ENCODE results near the gene FAM184A.
"Not testable (repeated sequence)": the region's sequence is repeated elsewhere in the genome, so short reads cannot be mapped to it uniquely, and the experiment has no call there.

Gene FAM184A

DNA sequence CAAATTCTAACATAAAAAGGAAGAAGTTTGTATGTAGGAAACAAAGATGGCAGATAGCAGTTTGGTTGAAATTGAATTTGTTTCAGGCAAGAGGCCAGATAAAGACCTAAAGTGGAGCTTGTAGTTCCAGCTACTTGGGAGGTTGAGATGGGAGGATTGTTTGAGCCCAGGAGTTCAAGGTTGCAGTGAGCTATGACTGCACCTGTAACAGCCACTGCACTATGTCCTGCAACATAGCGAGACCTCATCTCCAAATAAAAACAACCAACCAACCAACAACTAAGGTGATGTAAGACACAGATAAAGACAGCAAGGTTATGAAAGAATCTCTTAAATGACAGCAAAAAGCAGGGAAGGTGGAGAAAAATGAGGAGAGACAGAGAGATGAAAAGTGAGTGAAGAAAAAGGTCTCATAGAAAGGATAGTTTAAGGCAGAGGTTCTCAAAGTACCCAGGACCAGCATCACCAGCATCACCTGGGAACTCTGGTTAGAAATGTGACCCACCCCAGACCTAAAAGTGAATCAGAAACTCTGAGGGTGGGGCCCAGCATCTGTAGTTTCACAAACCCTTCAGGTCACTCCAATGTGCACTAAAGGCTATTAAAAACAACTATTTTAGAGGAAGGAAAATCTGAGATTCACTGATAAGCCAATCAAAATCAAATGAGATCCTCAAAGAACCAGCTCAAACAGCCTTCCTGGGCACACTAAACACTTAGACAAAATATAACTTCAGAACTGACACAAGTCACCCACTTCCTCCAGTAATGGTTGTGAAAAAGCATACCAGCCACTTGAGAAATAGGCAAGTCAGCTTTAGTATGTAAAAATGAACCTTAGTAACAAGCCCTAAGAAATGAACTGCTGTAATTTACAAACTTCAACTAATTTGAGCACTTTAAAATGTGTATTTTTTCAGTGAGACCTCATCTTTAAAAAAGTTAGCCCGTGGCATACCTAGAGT, 57.6 kb downstream of the FAM184A start:
- DNase-seq (ENCODE audit: low read depth in 2 of 2) = no peak

DNA sequence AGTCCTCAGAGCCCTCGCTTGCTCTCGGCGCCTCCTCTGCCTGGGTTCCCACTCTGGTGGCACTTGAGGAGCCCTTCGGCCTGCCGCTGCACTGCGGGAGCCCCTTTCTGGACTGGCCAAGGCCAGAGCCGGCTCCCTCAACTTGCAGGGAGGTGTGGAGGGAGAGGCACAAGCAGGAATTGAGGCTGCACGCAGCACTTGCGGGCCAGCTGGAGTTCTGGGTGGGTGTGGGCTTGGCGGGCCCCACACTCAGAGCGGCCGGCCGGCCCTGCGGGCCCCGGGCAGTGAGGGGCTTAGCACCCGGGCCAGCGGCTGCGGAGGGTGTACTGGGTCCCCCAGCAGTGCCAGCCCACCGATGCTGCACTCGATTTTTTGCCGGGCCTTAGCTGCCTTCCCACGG, 63.3 kb downstream of the FAM184A start:
- not testable (repeated sequence) for DNase-seq (ENCODE audit: low read depth in 2 of 2)

DNA sequence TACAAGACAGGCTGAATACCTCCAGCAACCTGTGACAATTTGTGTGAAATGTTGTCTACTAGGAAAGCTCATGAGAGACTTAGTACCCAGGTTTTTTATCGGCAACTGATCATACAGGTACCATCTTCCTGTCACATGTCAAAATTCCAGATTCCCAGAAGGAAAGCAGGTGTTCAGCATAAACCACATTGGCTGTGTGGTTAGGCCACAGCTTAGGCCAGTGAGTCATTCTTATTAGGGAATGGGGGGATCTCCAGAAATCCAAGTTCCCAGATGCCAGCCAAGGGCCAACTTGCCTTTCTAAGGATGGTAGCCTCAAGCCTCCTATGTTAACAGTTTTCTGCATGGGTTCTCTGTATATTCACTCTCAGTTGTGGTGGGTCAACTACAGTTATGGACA, 65.9 kb downstream of the FAM184A start:
- no peak for DNase-seq (ENCODE audit: low read depth in 2 of 2)

DNA sequence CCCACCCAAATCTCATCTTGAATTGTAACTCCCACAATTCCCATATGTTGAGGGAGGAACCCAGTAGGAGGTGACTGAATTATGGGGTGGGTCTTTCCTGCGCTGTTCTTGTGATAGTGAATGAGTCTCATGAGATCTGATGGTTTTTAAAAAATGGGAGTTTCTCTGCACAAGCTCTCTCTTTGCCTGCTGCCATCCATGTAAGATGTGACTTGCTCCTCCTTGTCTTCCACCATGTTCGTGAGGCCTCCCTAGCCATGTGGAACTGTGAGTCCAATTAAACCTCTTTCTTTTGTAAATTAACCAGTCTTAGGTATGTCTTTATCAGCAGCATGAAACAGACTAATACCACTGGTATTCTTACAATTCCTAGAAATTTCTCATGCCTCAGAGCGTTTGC, 69.2 kb downstream of the FAM184A start:
- not testable (repeated sequence) for DNase-seq (ENCODE audit: low read depth in 2 of 2)

DNA sequence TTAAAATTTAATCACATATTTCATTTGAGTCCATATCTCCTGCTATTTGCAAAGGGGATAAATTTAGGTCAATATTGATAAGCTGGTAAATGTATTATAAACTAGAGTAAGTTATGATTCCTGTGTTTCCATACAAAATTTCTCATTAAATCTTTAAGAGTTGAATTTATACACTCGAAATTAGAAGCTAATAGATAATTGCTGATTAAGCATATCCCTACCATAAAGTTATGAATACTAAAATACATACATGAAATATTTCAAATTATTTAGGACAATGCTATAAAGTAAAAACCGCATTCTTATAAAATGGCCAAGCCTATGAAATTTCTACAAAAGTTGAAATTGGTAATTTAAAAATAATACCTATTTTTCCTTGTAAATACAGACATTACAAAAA, 71.5 kb downstream of the FAM184A start:
- no peak for DNase-seq (ENCODE audit: low read depth in 2 of 2)

DNA sequence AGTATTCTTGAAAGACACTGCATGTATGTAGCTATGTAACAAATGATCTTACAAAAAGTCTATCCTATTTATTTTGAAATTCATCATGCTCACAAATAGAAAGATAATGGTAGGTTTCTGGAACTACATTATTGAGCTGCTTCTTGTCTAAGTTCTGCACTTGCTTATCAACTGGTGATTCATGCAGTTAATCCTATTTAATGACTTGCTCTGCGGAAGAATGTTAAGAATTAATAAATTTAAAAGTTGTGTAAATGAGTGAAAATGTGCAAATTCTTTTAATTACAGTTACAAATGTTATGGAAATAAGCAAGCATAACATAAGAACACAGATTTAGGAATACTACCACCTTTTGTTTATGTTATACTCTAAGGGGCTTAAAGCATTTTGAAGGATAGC, 76.4 kb downstream of the FAM184A start:
- DNase-seq (ENCODE audit: low read depth in 2 of 2) = no peak

- DNase-seq (ENCODE audit: low read depth in 2 of 2) = no peak
Observed at GRCh38 chr6:118999494-119000040, 78.9 kb downstream of the FAM184A start.

DNA sequence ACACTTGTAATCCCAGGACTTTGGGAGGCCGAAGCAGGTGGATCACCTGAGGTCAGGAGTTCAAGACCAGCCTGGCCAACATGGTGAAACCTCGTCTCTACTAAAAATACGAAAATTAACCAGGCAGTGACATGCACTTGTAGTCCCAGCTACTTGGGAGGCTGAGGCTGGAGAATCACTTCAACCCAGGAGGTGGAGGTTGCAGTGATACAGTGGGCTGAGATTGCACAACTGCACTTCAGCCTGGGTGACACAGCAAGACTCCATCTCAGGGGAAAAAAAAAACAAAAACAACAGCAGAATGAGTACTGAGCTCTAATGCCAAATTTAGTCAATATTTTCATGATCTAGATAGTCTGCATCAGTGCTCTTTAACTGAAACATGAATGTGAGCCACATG, 81.0 kb downstream of the FAM184A start:
- DNase-seq (ENCODE audit: low read depth in 2 of 2) = not testable (repeated sequence)

DNA sequence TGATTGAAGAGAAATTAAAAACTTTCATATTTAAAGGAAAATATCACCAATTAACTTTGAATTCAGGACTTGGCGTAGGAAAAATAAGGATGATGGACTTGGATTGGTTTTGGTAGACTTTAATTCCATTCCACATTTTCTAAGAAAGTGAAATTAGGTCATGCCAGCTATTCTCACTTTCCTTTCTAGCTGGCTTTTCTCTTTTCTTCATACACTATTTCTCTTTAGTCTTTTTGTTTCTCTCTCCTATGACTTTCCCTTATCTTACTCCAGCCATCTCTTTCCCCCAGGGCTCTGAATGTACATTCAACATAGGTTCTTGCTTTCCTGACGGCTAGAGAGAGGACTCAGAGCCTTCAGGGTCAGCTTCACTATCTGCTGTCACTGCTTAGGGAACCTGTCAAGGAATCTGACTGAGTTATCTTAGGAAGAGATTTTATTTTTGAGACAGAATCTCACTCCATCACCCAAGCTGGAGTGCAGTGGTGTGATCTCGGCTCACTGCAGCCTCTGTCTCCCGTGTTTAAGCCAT, 82.1 kb downstream of the FAM184A start:
- DNase-seq (ENCODE audit: low read depth in 2 of 2) = no peak

DNA sequence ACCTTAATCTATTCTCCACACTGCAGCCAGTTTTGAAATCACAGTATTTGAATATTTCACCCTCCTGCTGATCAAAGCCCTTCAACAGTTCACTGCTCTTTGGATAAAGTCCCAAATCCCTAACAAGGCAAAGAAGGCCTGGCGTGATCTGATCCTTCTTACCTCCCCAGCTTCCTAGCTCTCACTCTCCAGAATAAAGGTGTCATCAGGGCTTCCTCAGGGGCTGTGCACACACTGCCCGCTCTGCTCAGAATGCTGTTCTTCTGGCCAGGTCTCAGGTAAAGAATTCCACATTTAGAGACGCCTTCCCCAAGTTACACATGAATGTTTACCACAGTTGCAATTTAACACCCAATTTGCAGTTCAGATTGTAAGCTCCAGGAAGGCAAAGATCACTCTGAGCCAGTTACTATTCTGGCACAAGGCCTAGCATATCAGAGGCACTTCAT, 84.6 kb downstream of the FAM184A start:
- no peak for DNase-seq (ENCODE audit: low read depth in 2 of 2)

DNA sequence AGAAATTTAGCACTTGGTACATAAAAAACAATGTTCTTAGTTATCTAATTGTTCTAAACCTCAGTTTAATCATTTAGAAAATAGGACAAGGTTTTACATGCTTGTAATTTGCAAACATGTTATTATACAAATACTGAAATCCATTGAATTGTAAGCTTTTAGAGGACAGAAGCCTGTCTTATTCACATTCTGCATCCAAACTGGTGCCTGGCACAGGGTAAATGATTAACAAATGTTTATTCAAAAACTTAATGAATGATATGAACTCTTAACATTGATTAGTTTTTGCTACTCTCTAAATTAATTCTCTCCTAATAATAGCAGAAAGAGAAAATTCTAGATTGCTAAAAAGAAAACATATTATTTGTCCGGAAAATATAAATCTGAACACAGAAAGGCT, 85.1 kb downstream of the FAM184A start:
- DNase-seq (ENCODE audit: low read depth in 2 of 2) = no peak

DNA sequence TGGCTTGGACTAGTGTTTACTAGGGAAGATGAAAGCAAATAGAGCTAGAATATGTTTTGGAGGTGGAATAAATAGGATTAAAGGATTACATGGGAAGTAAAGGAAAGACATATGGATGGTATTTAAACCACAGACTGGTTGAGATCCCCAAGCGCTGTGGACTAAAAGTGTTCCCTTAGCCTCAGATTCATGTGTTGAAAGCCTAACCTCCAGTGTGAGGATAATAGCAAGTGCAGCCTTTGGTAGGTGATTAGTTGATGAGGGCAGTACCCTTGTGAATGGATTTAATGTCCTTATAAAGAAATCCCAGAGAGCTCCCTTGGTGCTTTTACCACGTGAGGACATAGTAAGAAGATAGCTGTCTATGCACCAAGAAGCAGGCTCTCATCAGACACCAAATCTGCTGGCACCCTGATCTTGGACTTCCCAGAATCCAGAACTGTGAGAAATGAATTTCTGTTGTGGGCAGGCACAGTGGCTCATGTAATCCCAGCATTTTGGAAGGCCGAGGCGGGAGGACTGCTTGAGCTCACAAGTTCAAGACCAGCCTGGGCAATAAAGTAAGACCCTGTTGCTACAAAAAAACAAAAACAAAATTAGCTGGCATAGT, 86.2 kb downstream of the FAM184A start:
- DNase-seq (ENCODE audit: low read depth in 2 of 2) = no peak

DNA sequence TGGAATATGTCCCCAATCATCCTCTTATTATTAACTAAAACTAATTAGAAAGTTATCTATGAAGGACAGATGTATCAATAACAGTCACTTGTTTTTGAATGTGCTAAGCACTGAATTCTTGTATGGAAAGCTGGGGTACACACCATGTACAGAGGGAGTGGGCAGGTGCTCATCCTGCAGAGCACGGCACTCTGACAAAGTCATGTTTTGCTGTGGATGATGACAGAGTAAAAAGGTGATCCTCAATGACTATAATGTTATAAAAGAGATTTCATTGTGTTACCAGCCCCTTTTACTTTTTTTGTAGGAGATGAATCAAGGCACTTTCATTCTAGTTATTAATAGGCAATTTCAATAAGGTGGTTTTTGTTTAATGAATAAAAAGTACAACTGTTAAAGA, 92.2 kb downstream of the FAM184A start:
- DNase-seq (ENCODE audit: low read depth in 2 of 2) = no peak

DNA sequence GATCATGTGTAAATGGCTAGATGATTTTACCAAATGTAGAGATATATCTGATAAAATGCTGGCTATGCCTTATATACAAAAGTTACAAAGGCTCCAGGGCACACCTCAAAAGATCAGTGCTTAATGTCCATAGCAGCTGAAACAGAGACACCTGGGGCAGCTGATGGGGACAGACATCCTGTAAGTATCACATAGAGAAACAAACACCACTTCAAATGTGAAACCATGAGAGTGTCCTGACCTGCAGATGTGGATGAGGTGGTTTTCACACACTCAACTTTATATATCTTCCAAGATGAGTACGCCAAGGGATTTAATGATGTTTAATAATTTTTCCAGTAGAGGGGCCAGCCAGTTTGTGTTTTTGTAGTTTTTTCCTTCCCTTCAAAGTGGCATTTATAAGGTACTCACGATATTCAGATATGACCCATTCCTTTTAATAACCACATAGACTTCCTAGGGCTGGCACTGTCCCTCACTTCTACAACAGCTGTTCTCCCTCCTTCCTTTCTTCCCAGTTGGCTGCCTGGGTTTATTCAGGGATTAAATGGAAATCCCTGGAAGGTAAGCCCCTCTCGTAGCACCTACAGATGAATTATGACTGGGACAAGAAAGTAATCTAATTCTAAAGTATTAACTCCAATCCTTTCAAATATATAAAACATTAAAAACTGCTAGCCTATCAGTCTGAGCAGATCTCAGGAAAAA, 93.2 kb downstream of the FAM184A start:
- no peak for DNase-seq (ENCODE audit: low read depth in 2 of 2)

GRCh38 chr6:118984342-118984741, 94.1 kb downstream of the FAM184A start:
- DNase-seq (ENCODE audit: low read depth in 2 of 2) = no peak

GRCh38 chr6:118982575-118982911, 95.9 kb downstream of the FAM184A start:
- no peak for DNase-seq (ENCODE audit: low read depth in 2 of 2)

DNA sequence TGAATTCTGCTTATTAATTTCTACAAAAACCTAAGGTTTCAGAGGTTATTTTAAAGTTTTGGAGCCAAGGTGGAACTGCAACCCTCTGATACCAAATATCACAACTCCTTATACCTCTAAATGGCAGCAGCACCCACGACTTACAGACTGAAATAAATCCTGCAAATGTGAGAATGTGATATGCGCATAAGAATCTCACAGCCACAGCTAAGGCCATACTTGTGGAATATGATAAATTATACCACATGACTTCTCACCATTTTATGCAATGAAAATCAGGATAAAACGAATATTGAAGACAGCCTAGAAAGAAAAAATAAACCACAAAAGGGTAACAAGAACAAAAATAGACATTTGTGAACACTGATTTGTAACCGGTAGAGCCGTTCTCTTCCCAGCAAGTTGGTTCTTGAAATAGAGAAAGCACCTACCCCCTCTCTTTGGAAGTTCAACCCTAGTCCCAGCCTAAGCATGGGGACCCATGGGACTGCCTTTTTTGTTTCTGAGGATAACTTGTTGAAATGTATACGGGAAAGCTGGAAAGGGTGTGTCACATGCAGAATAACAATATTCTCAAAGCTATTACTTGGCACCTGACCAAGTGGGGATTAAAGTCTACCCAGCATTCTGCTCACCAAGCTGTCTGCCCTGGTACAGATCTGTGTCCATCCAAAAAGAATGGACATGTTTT, 96.4 kb downstream of the FAM184A start:
- no peak for DNase-seq (ENCODE audit: low read depth in 2 of 2)

GRCh38 chr6:118980063-118980462, 98.4 kb downstream of the FAM184A start:
- DNase-seq (ENCODE audit: low read depth in 2 of 2) = no peak

DNA sequence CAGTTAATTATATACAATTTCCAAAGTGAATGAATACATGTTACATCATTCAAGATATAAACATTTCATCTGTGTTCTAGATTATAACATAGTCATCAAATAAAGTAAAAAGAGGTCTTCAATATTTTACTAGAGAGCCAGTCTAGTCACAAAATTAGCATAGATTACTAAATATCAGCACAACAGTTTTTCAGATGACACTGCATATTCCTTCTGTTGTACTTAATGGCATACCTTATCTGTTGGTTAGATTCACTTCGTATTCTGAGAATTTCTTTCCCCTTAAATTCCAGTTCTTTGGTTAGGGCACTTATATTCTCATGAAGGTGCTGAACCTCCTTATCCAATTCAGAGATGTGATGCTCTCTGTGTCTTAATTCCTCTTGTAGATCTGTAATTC, 103.7 kb downstream of the FAM184A start:
- DNase-seq (ENCODE audit: low read depth in 2 of 2) = no peak

DNA sequence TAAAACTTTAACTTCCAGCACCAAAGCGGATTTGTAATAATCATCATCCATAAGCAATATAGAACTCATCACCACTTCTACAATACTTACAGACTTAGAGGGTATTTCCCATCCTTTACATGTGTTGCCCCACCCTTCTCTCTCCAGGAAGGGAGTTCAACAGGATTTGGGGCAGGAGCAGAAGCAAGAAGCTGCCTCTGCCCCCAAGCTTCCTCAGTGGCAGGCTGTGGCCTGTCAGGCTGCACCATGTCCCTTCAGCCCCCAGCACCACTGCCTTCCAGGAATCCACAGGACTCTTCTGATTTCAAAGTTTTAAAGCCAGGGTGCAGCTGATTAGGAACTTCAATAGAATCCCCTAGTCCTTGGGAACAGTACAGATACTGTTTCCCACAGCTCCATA, 106.8 kb downstream of the FAM184A start:
- no peak for DNase-seq (ENCODE audit: low read depth in 2 of 2)

GRCh38 chr6:118970866-118971265, 107.6 kb downstream of the FAM184A start:
- no peak for DNase-seq (ENCODE audit: low read depth in 2 of 2)
